ENCODE data around the gene COLGALT1.

COLGALT1 gene

DNA sequence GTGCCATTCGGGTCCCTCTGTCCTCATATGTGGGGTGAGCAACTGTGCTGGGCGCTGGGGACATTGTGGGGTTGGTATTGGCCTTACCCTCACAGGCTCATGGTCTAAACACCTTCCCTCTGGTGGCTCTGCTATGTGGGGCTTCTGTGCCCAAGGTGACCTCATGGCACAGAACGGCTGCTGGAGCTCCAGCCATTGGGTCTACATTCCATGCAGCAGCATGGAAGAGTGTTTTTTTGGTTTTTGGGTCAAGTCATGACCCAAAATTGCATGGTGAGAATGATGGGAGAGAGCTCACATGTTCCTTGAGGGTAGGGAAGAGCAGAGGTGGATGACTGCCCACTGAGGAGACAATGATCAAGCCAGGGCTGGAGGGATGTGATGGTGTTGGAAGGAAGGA lies 26.8 kb upstream of the COLGALT1 start (continued):
- TF ChIP-seq, protein P1, sequence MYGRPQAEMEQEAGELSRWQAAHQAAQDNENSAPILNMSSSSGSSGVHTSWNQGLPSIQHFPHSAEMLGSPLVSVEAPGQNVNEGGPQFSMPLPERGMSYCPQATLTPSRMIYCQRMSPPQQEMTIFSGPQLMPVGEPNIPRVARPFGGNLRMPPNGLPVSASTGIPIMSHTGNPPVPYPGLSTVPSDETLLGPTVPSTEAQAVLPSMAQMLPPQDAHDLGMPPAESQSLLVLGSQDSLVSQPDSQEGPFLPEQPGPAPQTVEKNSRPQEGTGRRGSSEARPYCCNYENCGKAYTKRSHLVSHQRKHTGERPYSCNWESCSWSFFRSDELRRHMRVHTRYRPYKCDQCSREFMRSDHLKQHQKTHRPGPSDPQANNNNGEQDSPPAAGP (tag by site-specific recombination; IDR thresholded peaks at IDR 0.05): 0 out of 2 replicates have a peak, but pooled peaks have one; percentile 21
- TF ChIP-seq, protein P2, sequence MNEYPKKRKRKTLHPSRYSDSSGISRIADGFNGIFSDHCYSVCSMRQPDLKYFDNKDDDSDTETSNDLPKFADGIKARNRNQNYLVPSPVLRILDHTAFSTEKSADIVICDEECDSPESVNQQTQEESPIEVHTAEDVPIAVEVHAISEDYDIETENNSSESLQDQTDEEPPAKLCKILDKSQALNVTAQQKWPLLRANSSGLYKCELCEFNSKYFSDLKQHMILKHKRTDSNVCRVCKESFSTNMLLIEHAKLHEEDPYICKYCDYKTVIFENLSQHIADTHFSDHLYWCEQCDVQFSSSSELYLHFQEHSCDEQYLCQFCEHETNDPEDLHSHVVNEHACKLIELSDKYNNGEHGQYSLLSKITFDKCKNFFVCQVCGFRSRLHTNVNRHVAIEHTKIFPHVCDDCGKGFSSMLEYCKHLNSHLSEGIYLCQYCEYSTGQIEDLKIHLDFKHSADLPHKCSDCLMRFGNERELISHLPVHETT (tag by site-specific recombination; IDR thresholded peaks at IDR 0.05): peak; percentile 46; the same call in 1 of the 2 replicates
- TF ChIP-seq ZNF302 (tag by site-specific recombination; IDR thresholded peaks at IDR 0.05; ENCODE audit: low read depth): no peak
- TF ChIP-seq ZNF837 (tag by site-specific recombination; IDR thresholded peaks at IDR 0.05): no peak
- TF ChIP-seq SP2 (tag by site-specific recombination; IDR thresholded peaks at IDR 0.05): no peak

DNA sequence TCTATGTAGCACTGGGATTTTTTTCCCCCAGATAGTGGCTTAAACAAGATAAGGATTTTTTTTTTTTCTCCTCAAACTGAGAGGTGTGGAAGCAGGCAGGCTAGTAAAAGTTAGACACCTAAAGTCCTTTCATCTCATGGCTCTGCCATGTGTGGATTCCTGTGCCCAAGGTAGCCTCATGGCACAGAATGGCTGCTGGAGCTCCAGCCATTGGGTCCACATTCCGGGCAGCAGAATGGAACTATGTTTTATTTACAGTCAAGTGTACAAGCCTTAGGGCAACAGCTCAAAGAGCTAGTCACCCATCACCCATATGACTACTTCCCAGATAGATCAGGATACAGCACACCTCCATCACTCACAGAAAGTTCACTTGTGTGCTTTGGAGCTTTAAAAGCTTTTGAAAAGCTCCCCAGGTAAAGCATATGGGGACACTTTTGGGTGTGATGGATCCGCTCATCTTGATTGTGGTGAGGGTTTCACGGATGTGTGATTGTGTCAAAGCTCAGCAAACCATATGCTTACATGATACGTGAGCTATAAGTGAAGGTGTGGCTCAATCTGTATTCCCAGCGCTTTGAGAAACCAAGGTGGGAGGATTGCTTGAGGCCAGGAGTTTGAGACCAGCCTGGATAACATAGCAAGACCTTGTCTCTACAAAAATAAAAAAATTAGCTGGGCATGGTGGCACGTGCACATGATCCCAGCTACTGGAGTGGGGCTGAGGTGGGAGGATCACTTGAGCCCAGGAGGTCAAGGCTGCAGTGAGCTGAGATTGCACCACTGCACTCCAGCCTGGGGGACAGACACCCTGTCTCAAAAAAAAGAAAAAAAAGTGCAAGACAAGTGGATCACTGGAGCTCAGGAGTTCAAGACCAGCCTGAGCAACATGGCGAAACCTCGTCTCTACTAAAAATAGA lies 25.9 kb upstream of the COLGALT1 start:
- H3K4me3 ChIP-seq (ENCODE audit: low read depth, low read length): no peak overlapping the region
- POLR2A ChIA-PET: interaction anchor here (1.5 kb wide), 1 partner anchor 10 kb away, joined by 3 read pairs; no protein-coding TSS in a partner anchor
- CTCF ChIA-PET: interaction anchor here (0.5 to 1.6 kb wide), 10 partner anchors 18 to 814 kb away, joined by 3 to 7 read pairs (median 3); partner anchors contain the start of gene PGLS
- H3K4me1 ChIP-seq (ENCODE audit: control insufficient read depth, insufficient read depth, low read length): no peaks in the 10 kb centered on the region; the same call in 1 of the 2 replicates
- no peak overlapping the region for H3K27ac ChIP-seq (ENCODE audit: extremely low read depth, low read depth, low read length)
- no peaks in the 10 kb centered on the region for H3K36me3 ChIP-seq (ENCODE audit: control insufficient read depth in 2 of 2, insufficient read depth in 1 of 2, low read length in 2 of 2)
- no peaks in the 10 kb centered on the region for H3K9me3 ChIP-seq (ENCODE audit: control insufficient read depth, insufficient read depth, low read depth, low read length)
- TF ChIP-seq SP3 (tag by site-specific recombination; IDR thresholded peaks at IDR 0.05) (no peak), SETDB1 (IDR thresholded peaks at IDR 0.05; ENCODE audit: insufficient read length, low read length) (peak; percentile 82), KLF8 (tag by site-specific recombination; IDR thresholded peaks at IDR 0.05) (peak; percentile 63; the same call in 1 of the 2 replicates), ZNF24 (tag by site-specific recombination; IDR thresholded peaks at IDR 0.05) (peak; percentile 49; the same call in 1 of the 2 replicates), PRDM1 (tag by site-specific recombination; IDR thresholded peaks at IDR 0.05) (no peak), ZNF23 (tag by site-specific recombination; IDR thresholded peaks at IDR 0.05; ENCODE audit: borderline replicate concordance) (no peak), ZNF184 (tag by site-specific recombination; IDR thresholded peaks at IDR 0.05) (peak; percentile 44; the same call in 1 of the 2 replicates)
- TF ChIP-seq, protein P1 (tag by site-specific recombination; IDR thresholded peaks at IDR 0.05): peak; percentile 47; the same call in 1 of the 2 replicates
- TF ChIP-seq, protein P3, sequence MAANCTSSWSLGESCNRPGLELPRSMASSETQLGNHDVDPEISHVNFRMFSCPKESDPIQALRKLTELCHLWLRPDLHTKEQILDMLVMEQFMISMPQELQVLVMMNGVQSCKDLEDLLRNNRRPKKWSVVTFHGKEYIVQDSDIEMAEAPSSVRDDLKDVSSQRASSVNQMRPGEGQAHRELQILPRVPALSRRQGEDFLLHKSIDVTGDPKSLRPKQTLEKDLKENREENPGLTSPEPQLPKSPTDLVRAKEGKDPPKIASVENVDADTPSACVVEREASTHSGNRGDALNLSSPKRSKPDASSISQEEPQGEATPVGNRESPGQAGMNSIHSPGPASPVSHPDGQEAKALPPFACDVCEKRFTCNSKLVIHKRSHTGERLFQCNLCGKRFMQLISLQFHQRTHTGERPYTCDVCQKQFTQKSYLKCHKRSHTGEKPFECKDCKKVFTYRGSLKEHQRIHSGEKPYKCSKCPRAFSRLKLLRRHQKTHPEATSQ (tag by site-specific recombination; IDR thresholded peaks at IDR 0.05): peak; percentile 54; the same call in 1 of the 2 replicates
- TF ChIP-seq, protein P4, sequence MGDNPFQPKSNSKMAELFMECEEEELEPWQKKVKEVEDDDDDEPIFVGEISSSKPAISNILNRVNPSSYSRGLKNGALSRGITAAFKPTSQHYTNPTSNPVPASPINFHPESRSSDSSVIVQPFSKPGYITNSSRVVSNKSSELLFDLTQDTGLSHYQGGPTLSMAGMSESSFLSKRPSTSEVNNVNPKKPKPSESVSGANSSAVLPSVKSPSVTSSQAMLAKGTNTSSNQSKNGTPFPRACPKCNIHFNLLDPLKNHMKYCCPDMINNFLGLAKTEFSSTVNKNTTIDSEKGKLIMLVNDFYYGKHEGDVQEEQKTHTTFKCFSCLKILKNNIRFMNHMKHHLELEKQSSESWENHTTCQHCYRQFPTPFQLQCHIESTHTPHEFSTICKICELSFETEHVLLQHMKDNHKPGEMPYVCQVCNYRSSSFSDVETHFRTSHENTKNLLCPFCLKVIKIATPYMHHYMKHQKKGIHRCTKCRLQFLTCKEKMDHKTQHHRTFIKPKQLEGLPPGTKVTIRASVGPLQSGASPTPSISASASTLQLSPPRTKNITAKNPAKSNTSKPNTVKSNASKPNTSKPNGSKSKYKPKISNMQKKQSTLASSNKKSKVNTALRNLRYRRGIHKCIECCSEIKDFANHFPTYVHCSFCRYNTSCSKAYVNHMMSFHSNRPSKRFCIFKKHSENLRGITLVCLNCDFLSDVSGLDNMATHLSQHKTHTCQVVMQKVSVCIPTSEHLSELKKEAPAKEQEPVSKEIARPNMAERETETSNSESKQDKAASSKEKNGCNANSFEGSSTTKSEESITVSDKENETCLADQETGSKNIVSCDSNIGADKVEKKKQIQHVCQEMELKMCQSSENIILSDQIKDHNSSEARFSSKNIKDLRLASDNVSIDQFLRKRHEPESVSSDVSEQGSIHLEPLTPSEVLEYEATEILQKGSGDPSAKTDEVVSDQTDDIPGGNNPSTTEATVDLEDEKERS (tag by site-specific recombination; IDR thresholded peaks at IDR 0.05): peak; percentile 98
- TF ChIP-seq, protein P2 (tag by site-specific recombination; IDR thresholded peaks at IDR 0.05): peak; percentile 77
- TF ChIP-seq, protein P5, sequence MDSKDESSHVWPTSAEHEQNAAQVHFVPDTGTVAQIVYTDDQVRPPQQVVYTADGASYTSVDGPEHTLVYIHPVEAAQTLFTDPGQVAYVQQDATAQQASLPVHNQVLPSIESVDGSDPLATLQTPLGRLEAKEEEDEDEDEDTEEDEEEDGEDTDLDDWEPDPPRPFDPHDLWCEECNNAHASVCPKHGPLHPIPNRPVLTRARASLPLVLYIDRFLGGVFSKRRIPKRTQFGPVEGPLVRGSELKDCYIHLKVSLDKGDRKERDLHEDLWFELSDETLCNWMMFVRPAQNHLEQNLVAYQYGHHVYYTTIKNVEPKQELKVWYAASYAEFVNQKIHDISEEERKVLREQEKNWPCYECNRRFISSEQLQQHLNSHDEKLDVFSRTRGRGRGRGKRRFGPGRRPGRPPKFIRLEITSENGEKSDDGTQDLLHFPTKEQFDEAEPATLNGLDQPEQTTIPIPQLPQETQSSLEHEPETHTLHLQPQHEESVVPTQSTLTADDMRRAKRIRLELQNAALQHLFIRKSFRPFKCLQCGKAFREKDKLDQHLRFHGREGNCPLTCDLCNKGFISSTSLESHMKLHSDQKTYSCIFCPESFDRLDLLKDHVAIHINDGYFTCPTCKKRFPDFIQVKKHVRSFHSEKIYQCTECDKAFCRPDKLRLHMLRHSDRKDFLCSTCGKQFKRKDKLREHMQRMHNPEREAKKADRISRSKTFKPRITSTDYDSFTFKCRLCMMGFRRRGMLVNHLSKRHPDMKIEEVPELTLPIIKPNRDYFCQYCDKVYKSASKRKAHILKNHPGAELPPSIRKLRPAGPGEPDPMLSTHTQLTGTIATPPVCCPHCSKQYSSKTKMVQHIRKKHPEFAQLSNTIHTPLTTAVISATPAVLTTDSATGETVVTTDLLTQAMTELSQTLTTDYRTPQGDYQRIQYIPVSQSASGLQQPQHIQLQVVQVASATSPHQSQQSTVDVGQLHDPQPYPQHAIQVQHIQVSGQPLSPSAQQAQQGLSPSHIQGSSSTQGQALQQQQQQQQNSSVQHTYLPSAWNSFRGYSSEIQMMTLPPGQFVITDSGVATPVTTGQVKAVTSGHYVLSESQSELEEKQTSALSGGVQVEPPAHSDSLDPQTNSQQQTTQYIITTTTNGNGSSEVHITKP (tag by site-specific recombination; IDR thresholded peaks at IDR 0.05): 0 out of 2 replicates have a peak, but pooled peaks have one; percentile 37
- TF ChIP-seq, protein P6, sequence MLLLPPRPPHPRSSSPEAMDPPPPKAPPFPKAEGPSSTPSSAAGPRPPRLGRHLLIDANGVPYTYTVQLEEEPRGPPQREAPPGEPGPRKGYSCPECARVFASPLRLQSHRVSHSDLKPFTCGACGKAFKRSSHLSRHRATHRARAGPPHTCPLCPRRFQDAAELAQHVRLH (tag by site-specific recombination; IDR thresholded peaks at IDR 0.05): peak; percentile 87
